HepG2 (cell line): Measurements from ENCODE around the gene RUNX3. TPM values are rescaled to one million over a fixed set of nuclear protein-coding genes. Genes with fewer than 3 reads are reported as not detected.

Source experiments
- ATAC-seq: fragments of 200-7000 bp; cut with Tn5 transposase; 3 replicates; pipeline ENCODE4 v1.9.1; 2020; ENCODE audit warnings: mild to moderate bottlenecking, moderate library complexity
- BruUV-seq: library from RNA; stranded (reverse); fragments of 400-500 nt; replicated peaks from 2 replicates; lab custom pipeline; 2021; lab: Mats Ljungman, UMichigan
- CTCF ChIA-PET: fragments of 300-600 bp; formaldehyde crosslinking; extraction: SDS; loops from one replicate; lab custom pipeline; 2021; ENCODE audit warnings: low total read pairs, inconsistent platforms, low intra/inter-chr PET ratio; lab: Yijun Ruan, JAX
- POLR2A ChIA-PET: fragments of 350-600 bp; sonication (Branson Sonifier 250); formaldehyde crosslinking; loops from one replicate; lab custom pipeline; 2020; ENCODE audit warnings: antibody characterized with exemption, inconsistent platforms; lab: Yijun Ruan, JAX
- DNase-seq: peaks from one replicate; pipeline ENCODE4 v3.0.0-alpha.2; 2015; ENCODE audit warnings: low spot score
- FAIRE-seq: peaks from 3 replicates; lab custom pipeline; 2011; peaks lifted over from hg19 to GRCh38; lab: Jason Lieb, UNC
- H2AFZ ChIP-seq: one replicate; pipeline ENCODE4 v1.6.1; 2011; ENCODE audit warnings: low read length, inconsistent platforms
- H3K27ac ChIP-seq: fragments of 300-600 bp; 3 replicates; pipeline ENCODE4 v1.8.0; 2011; ENCODE audit warnings: mixed run types, mild to moderate bottlenecking, mixed read lengths, low read length, inconsistent platforms; ENCODE audit not compliant: insufficient read depth; ENCODE audit errors: extremely low read length
- H3K27me3 ChIP-seq, 2 experiments: fragments of 200-600 bp in 1 of 2; 2 replicates in 1 of 2; 3 replicates in 1 of 2; pipeline versions ENCODE4 v1.6.0 to v1.8.0; 2011; ENCODE audit warnings: low read length in 2 of 2, mild to moderate bottlenecking in 2 of 2, moderate library complexity in 2 of 2, inconsistent platforms in 1 of 2; ENCODE audit not compliant: insufficient read depth in 2 of 2, control insufficient read depth in 1 of 2
- H3K36me3 ChIP-seq, 2 experiments: fragments of 200-600 bp in 1 of 2; replicated peaks in 1 of 2; 2 replicates in 1 of 2; 3 replicates in 1 of 2; pipeline versions ENCODE4 v1.5.1 to v1.8.0; 2011; ENCODE audit warnings: low read length in 2 of 2, inconsistent platforms in 1 of 2; ENCODE audit not compliant: insufficient read depth in 2 of 2, control insufficient read depth in 1 of 2
- H3K4me1 ChIP-seq: 2 replicates; pipeline ENCODE4 v1.5.1; 2012; ENCODE audit warnings: low read length, inconsistent platforms; ENCODE audit not compliant: insufficient read depth
- H3K4me2 ChIP-seq: 2 replicates; pipeline ENCODE4 v1.6.0; 2011; ENCODE audit warnings: low read depth, low read length, inconsistent platforms
- H3K4me3 ChIP-seq, 3 experiments: fragments of 200-600 bp in 1 of 3; sonication (generic), shearing (Covaris generic) in 1 of 3; replicated peaks in 1 of 3; 2 replicates each; pipeline ENCODE4 v1.5.1; 2011 to 2016; ENCODE audit warnings: low read length in 3 of 3, inconsistent platforms in 2 of 3, low read depth in 2 of 3, mild to moderate bottlenecking in 2 of 3, control low read depth in 1 of 3, mixed read lengths in 1 of 3; ENCODE audit not compliant: insufficient read depth in 1 of 3
- H3K79me2 ChIP-seq: one replicate; pipeline ENCODE4 v1.6.1; 2011; ENCODE audit warnings: low read length, inconsistent platforms; ENCODE audit not compliant: insufficient read depth
- H3K9ac ChIP-seq: 2 replicates; pipeline ENCODE4 v1.6.0; 2011; ENCODE audit warnings: mild to moderate bottlenecking, low read depth, low read length, inconsistent platforms; ENCODE audit not compliant: insufficient read depth
- H3K9me3 ChIP-seq: 2 replicates; pipeline ENCODE4 v1.5.1; 2012; ENCODE audit warnings: mild to moderate bottlenecking, low read length
- H4K20me1 ChIP-seq: 2 replicates; pipeline ENCODE4 v1.6.0; 2011; ENCODE audit warnings: inconsistent platforms, mild to moderate bottlenecking, low read length, moderate library complexity; ENCODE audit not compliant: insufficient read depth
- GATA4 ChIP-seq: sonication (generic); IDR thresholded peaks from 2 replicates; pipeline ENCODE4 v1.6.1; 2016; ENCODE audit warnings: antibody characterized with exemption, low read depth, borderline replicate concordance
- GZF1 ChIP-seq: sonication (generic); formaldehyde crosslinking; IDR thresholded peaks from 2 replicates; pipeline ENCODE4 v1.5.1; 2020; ENCODE audit warnings: mild to moderate bottlenecking, missing genetic modification reagents
- HMG20B ChIP-seq: conservative IDR thresholded peaks from 2 replicates; pipeline ENCODE4 v1.6.1; 2016; ENCODE audit warnings: missing genetic modification reagents, missing compliant biosample characterization
- POLR2AphosphoS2 ChIP-seq: IDR thresholded peaks from 2 replicates; pipeline ENCODE4 v1.6.1; 2011; ENCODE audit warnings: low read depth, low read length, improper control_type of control experiment
- RAD51 ChIP-seq: fragments of 450-650 bp; IDR thresholded peaks from 2 replicates; pipeline ENCODE4 v1.6.1; 2016; ENCODE audit warnings: borderline replicate concordance
- RBAK ChIP-seq: sonication (generic); formaldehyde crosslinking; IDR thresholded peaks from 2 replicates; pipeline ENCODE4 v1.5.1; 2020; ENCODE audit warnings: mild to moderate bottlenecking, missing genetic modification reagents
- REST ChIP-seq, 2 experiments: IDR thresholded peaks; 2 replicates each; pipeline ENCODE4 v1.6.1; 2011 to 2012; ENCODE audit warnings: low read length in 2 of 2, borderline replicate concordance in 1 of 2, low read depth in 1 of 2, mild to moderate bottlenecking in 1 of 2, moderate library complexity in 1 of 2
- SNAPC2 ChIP-seq: sonication (generic); formaldehyde crosslinking; IDR thresholded peaks from 2 replicates; pipeline ENCODE4 v1.8.1; 2022; ENCODE audit warnings: mild to moderate bottlenecking, missing genetic modification reagents
- ZNF629 ChIP-seq: sonication (generic); formaldehyde crosslinking; conservative IDR thresholded peaks from 2 replicates; pipeline ENCODE4 v1.5.0; 2020; ENCODE audit warnings: missing genetic modification reagents
- ZNF7 ChIP-seq: IDR thresholded peaks from 2 replicates; pipeline ENCODE4 v1.6.1; 2016; ENCODE audit warnings: missing biosample characterization, missing genetic modification reagents
- WGBS: methylation state at CpG from one replicate; pipeline ENCODE4 v1.1.6; 2017; ENCODE audit warnings: low lambda C conversion rate; 5-methylcytosine and 5-hydroxymethylcytosine counted together
- in situ Hi-C: cut with HindIII; loops from 2 replicates; pipeline ENCODE4 v1.10.0; 2017; ENCODE audit warnings: low pct_unique_long_range_greater_than_20kb; ENCODE audit not compliant: extremely low pct_ligation_motif_present
- intact Hi-C: fragments of 100-400 bp; cut with micrococcal nuclease; formaldehyde crosslinking; loops from one replicate; pipeline ENCODE4 v1.10.0; 2022; ENCODE audit not compliant: unreplicated experiment
- polyA plus RNA-seq, 8 experiments: library from polyadenylated mRNA; depleted of rRNA in 3 of 8; stranded (reverse) in 7 of 8; unstranded in 1 of 8; fragments of >200 nt; fragmentation: Illumina TruSeq in 4 of 8; extraction: Trizol in 4 of 8; gene quantifications; 2 replicates each; pipeline versions ENCODE4 v1.2.1 to v1.2.3, GENCODE V29; 2011 to 2016; ENCODE audit warnings: low read depth in 4 of 8, missing spikeins in 1 of 8, mixed read lengths in 1 of 8; ENCODE audit not compliant: insufficient read depth in 1 of 8
- total RNA-seq, 5 experiments: library from RNA; depleted of rRNA; stranded (reverse); fragments of >200 nt; fragmentation: Illumina TruSeq; extraction: Trizol; gene quantifications; 2 replicates each; pipeline ENCODE4 v1.2.3, GENCODE V29; 2016; ENCODE audit warnings: low read depth in 1 of 5
- TF ChIP-seq, protein P1 (sequence below): sonication (generic); formaldehyde crosslinking; IDR thresholded peaks from 2 replicates; pipeline ENCODE4 v1.5.1; 2020; ENCODE audit warnings: mild to moderate bottlenecking, missing genetic modification reagents, moderate library complexity
- TF ChIP-seq, protein P2 (sequence below): sonication (generic); formaldehyde crosslinking; IDR thresholded peaks from 2 replicates; pipeline ENCODE4 v1.8.1; 2023; ENCODE audit warnings: mild to moderate bottlenecking, missing genetic modification reagents, borderline replicate concordance

The RUNX3 gene
- total and polyA plus RNA-seq, 2 of the 13 experiments (the other 11 are each of a cell fraction or from before 2014, with no cell fraction given) = 0.04 to 0.22 TPM

DNA sequence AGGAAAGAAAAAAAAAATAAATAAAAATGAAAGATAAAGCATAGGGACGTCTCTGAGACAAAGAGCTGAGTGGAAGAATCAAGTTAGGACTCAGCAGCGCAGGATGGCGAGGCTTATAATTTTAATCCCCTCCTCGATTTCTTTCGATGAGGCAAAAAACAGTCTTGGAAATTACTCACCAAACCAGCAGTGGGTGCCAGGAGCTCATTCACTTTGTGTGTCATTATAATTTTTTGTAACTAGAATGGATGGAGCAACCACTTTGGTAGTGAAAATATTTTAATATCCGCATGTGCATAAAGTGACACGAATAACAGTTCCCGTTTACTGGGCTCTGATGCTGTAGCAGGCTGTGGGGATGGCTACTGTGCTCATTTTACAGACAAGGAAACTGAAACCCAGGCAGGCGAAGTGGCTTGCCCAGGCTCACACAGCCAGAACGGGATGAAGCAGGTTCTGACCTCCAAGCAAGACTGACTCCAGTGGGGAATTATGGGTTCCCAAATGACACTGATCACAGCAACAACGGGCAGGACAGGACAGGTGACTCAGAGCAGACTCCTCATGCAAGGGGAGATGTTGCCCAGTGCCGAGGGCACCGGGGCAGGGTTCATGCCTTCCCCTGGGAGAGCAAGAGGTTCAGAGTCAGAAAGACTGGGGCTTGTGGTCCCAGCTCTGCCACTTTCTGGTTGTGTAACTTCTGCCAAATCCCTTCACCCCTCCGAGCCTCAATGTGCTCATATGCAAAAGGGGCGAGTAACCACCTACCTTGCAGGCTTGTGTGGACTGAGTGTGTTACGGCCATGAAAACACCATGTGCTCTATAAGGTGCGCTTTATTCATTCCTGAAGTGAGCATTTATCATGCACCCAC lies 63.6 kb downstream of the RUNX3 start (continued):
- no peak for TF ChIP-seq REST (IDR thresholded peaks at IDR 0.05; ENCODE audit: borderline replicate concordance in 1 of 2, low read depth in 1 of 2, low read length in 2 of 2)
- peak; percentile 80 for TF ChIP-seq ZNF629 (CRISPR knock-in tag)
- TF ChIP-seq SNAPC2 (CRISPR knock-in tag) = no peak
- TF ChIP-seq ZNF7 = no peak

- no TSS peak for BruUV-seq
- CTCF ChIA-PET = no interaction called here
- DNase-seq = no peak
Measured at GRCh38 chr1:24865587-24865986, 64.5 kb downstream of the RUNX3 start.

More at GRCh38 chr1:24865587-24865986, 64.5 kb downstream of the RUNX3 start:
- FAIRE-seq = no peak
- Histone ChIP-seq H3K4me2 (peak overlapping the region; percentile 94; the same call in 1 of the 2 replicates), H3K4me1 (peaks cover 100% of the 10 kb centered on the region), H2AFZ (no peak overlapping the region), H3K36me3 (no peaks in the 10 kb centered on the region), H3K9ac (no peak overlapping the region), H3K27me3 (peaks cover 6 to 26% of the 10 kb centered on the region in 2 experiments; a peak in 2 of 5 replicates), H3K9me3 (no peaks in the 10 kb centered on the region), H3K27ac (no peak overlapping the region), H4K20me1 (no peaks in the 10 kb centered on the region), H3K4me3 (no peak overlapping the region), H3K79me2 (no peaks in the 10 kb centered on the region)
- intact Hi-C loops (no loop called here), in situ Hi-C loops (no loop called here)
- TF ChIP-seq RBAK (CRISPR knock-in tag) = no peak
- TF ChIP-seq HMG20B (CRISPR knock-in tag) = no peak
- TF ChIP-seq, protein P1, sequence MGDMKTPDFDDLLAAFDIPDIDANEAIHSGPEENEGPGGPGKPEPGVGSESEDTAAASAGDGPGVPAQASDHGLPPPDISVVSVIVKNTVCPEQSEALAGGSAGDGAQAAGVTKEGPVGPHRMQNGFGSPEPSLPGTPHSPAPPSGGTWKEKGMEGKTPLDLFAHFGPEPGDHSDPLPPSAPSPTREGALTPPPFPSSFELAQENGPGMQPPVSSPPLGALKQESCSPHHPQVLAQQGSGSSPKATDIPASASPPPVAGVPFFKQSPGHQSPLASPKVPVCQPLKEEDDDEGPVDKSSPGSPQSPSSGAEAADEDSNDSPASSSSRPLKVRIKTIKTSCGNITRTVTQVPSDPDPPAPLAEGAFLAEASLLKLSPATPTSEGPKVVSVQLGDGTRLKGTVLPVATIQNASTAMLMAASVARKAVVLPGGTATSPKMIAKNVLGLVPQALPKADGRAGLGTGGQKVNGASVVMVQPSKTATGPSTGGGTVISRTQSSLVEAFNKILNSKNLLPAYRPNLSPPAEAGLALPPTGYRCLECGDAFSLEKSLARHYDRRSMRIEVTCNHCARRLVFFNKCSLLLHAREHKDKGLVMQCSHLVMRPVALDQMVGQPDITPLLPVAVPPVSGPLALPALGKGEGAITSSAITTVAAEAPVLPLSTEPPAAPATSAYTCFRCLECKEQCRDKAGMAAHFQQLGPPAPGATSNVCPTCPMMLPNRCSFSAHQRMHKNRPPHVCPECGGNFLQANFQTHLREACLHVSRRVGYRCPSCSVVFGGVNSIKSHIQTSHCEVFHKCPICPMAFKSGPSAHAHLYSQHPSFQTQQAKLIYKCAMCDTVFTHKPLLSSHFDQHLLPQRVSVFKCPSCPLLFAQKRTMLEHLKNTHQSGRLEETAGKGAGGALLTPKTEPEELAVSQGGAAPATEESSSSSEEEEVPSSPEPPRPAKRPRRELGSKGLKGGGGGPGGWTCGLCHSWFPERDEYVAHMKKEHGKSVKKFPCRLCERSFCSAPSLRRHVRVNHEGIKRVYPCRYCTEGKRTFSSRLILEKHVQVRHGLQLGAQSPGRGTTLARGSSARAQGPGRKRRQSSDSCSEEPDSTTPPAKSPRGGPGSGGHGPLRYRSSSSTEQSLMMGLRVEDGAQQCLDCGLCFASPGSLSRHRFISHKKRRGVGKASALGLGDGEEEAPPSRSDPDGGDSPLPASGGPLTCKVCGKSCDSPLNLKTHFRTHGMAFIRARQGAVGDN (CRISPR knock-in tag) = no peak
- TF ChIP-seq POLR2AphosphoS2 = no peak
- TF ChIP-seq, protein P2, sequence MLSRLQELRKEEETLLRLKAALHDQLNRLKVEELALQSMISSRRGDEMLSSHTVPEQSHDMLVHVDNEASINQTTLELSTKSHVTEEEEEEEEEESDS (CRISPR knock-in tag) = no peak
- no peak for TF ChIP-seq RAD51
- no peak for TF ChIP-seq GZF1 (CRISPR knock-in tag)
- TF ChIP-seq GATA4 = no peak
- ATAC-seq = no peak
- POLR2A ChIA-PET = no interaction called here
- WGBS = 56% methylated on average over 3 of the region's 3 CpGs
